Right lobe of liver (tissue), 6 donors: ENCODE results near the gene SORD. TPM values are rescaled to one million over a fixed set of nuclear protein-coding genes. Genes with fewer than 3 reads are reported as not detected.

Source experiments
- ATAC-seq, 4 donors: fragments of 200-7000 bp; cut with Tn5 transposase; one replicate each; pipeline ENCODE4 v1.9.1; 2020; ENCODE audit warnings: mild to moderate bottlenecking in 4 of 4, moderate library complexity in 4 of 4
- DNase-seq, 3 donors: peaks; one replicate each; pipeline ENCODE4 v3.0.0-alpha.2; 2020
- H3K27ac ChIP-seq, 3 donors: fragments of 200-600 bp; one replicate each; pipeline ENCODE4 v1.8.0; 2022
- H3K27me3 ChIP-seq, 2 donors: fragments of 200-600 bp; one replicate each; pipeline ENCODE4 v1.8.0; 2022
- H3K36me3 ChIP-seq, 4 donors: fragments of 200-600 bp; sonication (generic) in 1 of 4; one replicate each; pipeline versions ENCODE4 v1.5.1 to v1.8.0; 2017 to 2022; ENCODE audit warnings: control low read depth in 1 of 4
- H3K4me1 ChIP-seq, 4 donors: fragments of 200-600 bp; sonication (generic) in 1 of 4; one replicate each; pipeline versions ENCODE4 v1.5.1 to v1.8.0; 2017 to 2022; ENCODE audit warnings: control low read depth in 1 of 4
- H3K4me3 ChIP-seq, 3 donors: fragments of 200-600 bp; one replicate each; pipeline ENCODE4 v1.8.0; 2022
- H3K9me3 ChIP-seq, 4 donors: fragments of 200-600 bp; sonication (generic) in 1 of 4; one replicate each; pipeline versions ENCODE4 v1.5.1 to v1.8.0; 2017 to 2022; ENCODE audit warnings: control low read depth in 1 of 4
- POLR2A ChIP-seq: fragments of 450-650 bp; IDR thresholded peaks from one replicate; pipeline ENCODE4 v1.6.1; 2017; ENCODE audit warnings: antibody characterized with exemption, mild to moderate bottlenecking
- WGBS: methylation state at CpG from one replicate; pipeline ENCODE4 v1.1.6; 2018; ENCODE audit warnings: low coverage, low lambda C conversion rate; ENCODE audit not compliant: insufficient coverage; ENCODE audit errors: missing lambda C conversion rate; 5-methylcytosine and 5-hydroxymethylcytosine counted together
- intact Hi-C, 2 donors: fragments of 100-400 bp; cut with DNase I; formaldehyde crosslinking; loops; one replicate each; pipeline versions ENCODE4 v1.11.2 to v1.14.1; 2022
- total RNA-seq, 6 experiments: library from RNA; depleted of rRNA in 2 of 6; stranded (reverse); fragments of >200 nt in 2 of 6; fragmentation: NEBNext Ultra II Directional in 3 of 6; extraction: Animal tissue kit (Norgen Biotek cat#: 25700) in 3 of 6; gene quantifications; one replicate each; pipeline versions ENCODE4 v1.1.0 to v1.2.4, GENCODE V29; 2016 to 2023
- TF ChIP-seq, protein P1 (sequence below), 4 donors: fragments of 200-600 bp in 3 of 4; fragments of 450-650 bp in 1 of 4; IDR thresholded peaks; one replicate each; pipeline versions ENCODE4 v1.5.1 to v1.8.0; 2016 to 2022; ENCODE audit warnings: antibody characterized with exemption in 4 of 4, mild to moderate bottlenecking in 2 of 4
- donor health status: DM: no; HTN: yes; CAD: no.
- donor health status: DM: no; HTN: no; CAD: no.
- donor health status: DM: no; HTN: no; CAD: no.
- donor health status: DM: no; HTN: yes; CAD: no.
- donor health status: DM: no; HTN: yes; CAD: no.

SORD gene
- total RNA-seq, 6 experiments from 2014 or later: 87.1 to 380 (median 236) TPM

- Histone ChIP-seq H3K36me3 (no peaks in the 10 kb centered on the region), H3K4me1 (peaks cover 0 to 5% (median 2%) of the 10 kb centered on the region in 4 donors), H3K9me3 (no peaks in the 10 kb centered on the region), H3K27me3 (peaks cover 4 to 6% of the 10 kb centered on the region in 2 donors), H3K4me3 (no peak overlapping the region), H3K27ac (no peak overlapping the region)
- intact Hi-C loops: no loop called here
- no peak for TF ChIP-seq POLR2A
- TF ChIP-seq, protein P1, sequence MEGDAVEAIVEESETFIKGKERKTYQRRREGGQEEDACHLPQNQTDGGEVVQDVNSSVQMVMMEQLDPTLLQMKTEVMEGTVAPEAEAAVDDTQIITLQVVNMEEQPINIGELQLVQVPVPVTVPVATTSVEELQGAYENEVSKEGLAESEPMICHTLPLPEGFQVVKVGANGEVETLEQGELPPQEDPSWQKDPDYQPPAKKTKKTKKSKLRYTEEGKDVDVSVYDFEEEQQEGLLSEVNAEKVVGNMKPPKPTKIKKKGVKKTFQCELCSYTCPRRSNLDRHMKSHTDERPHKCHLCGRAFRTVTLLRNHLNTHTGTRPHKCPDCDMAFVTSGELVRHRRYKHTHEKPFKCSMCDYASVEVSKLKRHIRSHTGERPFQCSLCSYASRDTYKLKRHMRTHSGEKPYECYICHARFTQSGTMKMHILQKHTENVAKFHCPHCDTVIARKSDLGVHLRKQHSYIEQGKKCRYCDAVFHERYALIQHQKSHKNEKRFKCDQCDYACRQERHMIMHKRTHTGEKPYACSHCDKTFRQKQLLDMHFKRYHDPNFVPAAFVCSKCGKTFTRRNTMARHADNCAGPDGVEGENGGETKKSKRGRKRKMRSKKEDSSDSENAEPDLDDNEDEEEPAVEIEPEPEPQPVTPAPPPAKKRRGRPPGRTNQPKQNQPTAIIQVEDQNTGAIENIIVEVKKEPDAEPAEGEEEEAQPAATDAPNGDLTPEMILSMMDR (IDR thresholded peaks at IDR 0.05): no peak
- DNase-seq (no peak), ATAC-seq (no peak)
- 100% methylated on average over 3 of the region's 10 CpGs for WGBS
Observed at GRCh38 chr15:45120081-45120972, 97.3 kb downstream of the SORD start.

DNA sequence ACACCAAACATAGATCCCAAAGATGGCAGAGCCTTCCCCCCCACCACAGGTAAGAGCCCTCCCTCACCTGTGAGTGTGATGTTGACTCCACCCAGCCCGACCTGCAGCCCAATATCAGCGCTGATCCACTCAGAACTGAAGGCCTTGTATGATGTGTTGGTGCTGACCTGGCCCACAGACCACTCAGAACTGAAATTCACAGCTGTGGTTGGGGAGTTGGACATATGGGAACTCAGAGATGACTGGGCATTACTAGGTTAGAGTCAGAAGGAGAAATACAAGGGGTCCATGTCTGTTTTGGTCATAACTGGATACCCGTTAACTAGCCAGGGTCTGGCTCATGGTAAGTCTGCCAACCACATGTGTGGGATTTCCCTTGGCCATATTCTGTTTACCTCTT, 98.0 kb downstream of the SORD start:
- ATAC-seq (no peak), DNase-seq (no peak)
- no peaks in the 10 kb centered on the region for H3K36me3 ChIP-seq
- no peak overlapping the region for H3K27ac ChIP-seq
- WGBS: 100% methylated on average over 1 of the region's 3 CpGs
- peaks cover 4 to 6% of the 10 kb centered on the region in 2 donors for H3K27me3 ChIP-seq
- H3K4me1 ChIP-seq: peaks cover 0 to 5% (median 2%) of the 10 kb centered on the region in 4 donors
- no peaks in the 10 kb centered on the region for H3K9me3 ChIP-seq
- TF ChIP-seq, protein P1 (IDR thresholded peaks at IDR 0.05): no peak
- TF ChIP-seq POLR2A: no peak
- no peak overlapping the region for H3K4me3 ChIP-seq
- intact Hi-C loops: no loop called here

- Histone ChIP-seq H3K27ac (no peak overlapping the region), H3K27me3 (peaks cover 3 to 4% of the 10 kb centered on the region in 2 donors), H3K9me3 (no peaks in the 10 kb centered on the region), H3K4me1 (peaks cover 0 to 5% (median 1%) of the 10 kb centered on the region in 4 donors), H3K4me3 (no peak overlapping the region), H3K36me3 (no peaks in the 10 kb centered on the region)
- ATAC-seq: peak in 1 of 4 donors; percentile 7
- WGBS: 54% methylated on average over 8 of the region's 9 CpGs
- no peak for DNase-seq
- no peak for TF ChIP-seq POLR2A
- TF ChIP-seq, protein P1 (IDR thresholded peaks at IDR 0.05): no peak
- intact Hi-C loops: no loop called here
Observed at GRCh38 chr15:45121706-45122417, 98.9 kb downstream of the SORD start.

- WGBS: 63% methylated on average over 4 of the region's 7 CpGs
- peaks cover 0 to 3% (median 0%) of the 10 kb centered on the region in 4 donors for H3K4me1 ChIP-seq
- intact Hi-C loops: no loop called here
- H3K36me3 ChIP-seq: no peaks in the 10 kb centered on the region
- H3K27me3 ChIP-seq: no peaks in the 10 kb centered on the region
- ATAC-seq (no peak), DNase-seq (peak in 1 of 3 donors; percentile 42)
- H3K27ac ChIP-seq: no peak overlapping the region
- H3K9me3 ChIP-seq: no peaks in the 10 kb centered on the region
- no peak for TF ChIP-seq POLR2A
- TF ChIP-seq, protein P1 (IDR thresholded peaks at IDR 0.05): no peak
- no peak overlapping the region for H3K4me3 ChIP-seq
Observed at GRCh38 chr15:45122719-45123118, 99.7 kb downstream of the SORD start.
